Measurements from ENCODE around the gene HSD11B1. TPM values are rescaled to one million over a fixed set of nuclear protein-coding genes. Genes with fewer than 3 reads are reported as not detected.

HSD11B1 gene
- total RNA-seq, 1 donor from 2014 or later, result 16.9 TPM

DNA sequence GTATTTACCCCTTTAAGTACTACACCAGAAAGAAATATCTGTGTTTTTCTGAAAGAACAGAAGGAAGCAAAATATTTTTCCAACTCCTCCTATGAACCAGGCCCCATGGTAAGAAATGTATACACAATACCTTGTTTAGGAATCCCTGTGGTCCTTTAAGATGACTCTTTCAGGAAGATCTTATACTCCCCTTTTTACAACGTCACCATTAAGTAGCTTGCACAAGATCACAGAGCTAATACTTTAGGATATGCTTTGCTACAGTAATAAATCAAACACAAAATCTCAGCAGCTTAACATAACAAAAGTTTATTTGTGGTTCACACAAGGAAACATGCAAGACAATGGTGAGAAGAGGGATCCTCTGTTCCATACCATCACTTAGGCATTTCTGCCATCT, 43.6 kb upstream of the HSD11B1 start:
- TF ChIP-seq, protein P1, sequence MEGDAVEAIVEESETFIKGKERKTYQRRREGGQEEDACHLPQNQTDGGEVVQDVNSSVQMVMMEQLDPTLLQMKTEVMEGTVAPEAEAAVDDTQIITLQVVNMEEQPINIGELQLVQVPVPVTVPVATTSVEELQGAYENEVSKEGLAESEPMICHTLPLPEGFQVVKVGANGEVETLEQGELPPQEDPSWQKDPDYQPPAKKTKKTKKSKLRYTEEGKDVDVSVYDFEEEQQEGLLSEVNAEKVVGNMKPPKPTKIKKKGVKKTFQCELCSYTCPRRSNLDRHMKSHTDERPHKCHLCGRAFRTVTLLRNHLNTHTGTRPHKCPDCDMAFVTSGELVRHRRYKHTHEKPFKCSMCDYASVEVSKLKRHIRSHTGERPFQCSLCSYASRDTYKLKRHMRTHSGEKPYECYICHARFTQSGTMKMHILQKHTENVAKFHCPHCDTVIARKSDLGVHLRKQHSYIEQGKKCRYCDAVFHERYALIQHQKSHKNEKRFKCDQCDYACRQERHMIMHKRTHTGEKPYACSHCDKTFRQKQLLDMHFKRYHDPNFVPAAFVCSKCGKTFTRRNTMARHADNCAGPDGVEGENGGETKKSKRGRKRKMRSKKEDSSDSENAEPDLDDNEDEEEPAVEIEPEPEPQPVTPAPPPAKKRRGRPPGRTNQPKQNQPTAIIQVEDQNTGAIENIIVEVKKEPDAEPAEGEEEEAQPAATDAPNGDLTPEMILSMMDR (IDR thresholded peaks at IDR 0.05), result no peak
- no peaks in the 10 kb centered on the region for H3K27me3 ChIP-seq
- no peak for ATAC-seq
- no peaks in the 10 kb centered on the region for H3K9me3 ChIP-seq
- H3K27ac ChIP-seq, result no peak overlapping the region
- H3K36me3 ChIP-seq, result no peaks in the 10 kb centered on the region
- peaks cover 10% of the 10 kb centered on the region for H3K4me1 ChIP-seq
- H3K4me3 ChIP-seq, result no peak overlapping the region
- intact Hi-C loops (cut with DNase I), result no loop called here
- DNase-seq, result no peak

DNA sequence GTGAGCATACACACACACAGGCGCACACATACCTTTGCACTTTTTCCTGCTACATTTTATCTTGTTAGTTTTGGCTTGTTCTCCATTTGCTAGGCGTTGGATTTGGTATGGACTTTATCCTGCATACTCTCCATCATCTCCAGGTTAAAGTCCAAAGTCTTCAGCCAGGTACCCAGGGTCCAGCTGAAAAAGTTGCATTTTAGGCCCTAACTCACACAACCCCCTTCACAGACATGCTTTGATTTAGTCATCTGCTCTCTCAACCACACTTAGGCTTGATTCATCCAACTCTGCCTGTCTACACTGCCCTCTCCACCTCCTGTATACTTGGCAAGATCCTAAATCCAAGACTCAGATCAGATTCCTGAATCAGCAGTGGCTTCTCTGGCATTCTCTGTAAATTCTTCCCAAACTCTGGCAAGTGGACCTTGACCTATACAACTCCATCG, 41.7 kb upstream of the HSD11B1 start:
- DNase-seq (no peak), ATAC-seq (no peak)
- H3K27me3 ChIP-seq, result no peaks in the 10 kb centered on the region
- H3K27ac ChIP-seq, result no peak overlapping the region
- intact Hi-C loops (cut with DNase I), result no loop called here
- H3K4me1 ChIP-seq, result peaks cover 10% of the 10 kb centered on the region
- no peaks in the 10 kb centered on the region for H3K9me3 ChIP-seq
- TF ChIP-seq, protein P1 (IDR thresholded peaks at IDR 0.05), result no peak
- no peaks in the 10 kb centered on the region for H3K36me3 ChIP-seq
- H3K4me3 ChIP-seq, result no peak overlapping the region

DNA sequence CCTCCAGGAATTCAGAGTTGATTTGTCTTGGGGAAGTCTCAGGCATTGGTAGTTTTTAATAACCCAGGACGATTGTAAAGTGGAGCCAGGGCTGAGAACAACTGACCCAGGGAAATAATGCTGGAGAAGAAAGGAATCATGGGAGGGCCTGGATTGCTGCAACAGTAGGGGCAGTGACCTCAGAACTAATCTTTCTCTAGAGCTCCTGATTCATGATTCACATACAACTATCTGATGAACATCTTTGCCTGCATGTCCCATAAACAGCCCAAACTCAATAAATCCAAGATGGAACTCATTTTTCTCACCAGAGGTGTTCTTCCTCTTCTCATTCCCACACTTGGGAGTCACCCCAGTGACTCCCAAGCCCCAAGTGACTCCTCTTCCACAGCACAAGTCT, 37.5 kb upstream of the HSD11B1 start:
- Histone ChIP-seq H3K4me3 (no peak overlapping the region), H3K4me1 (no peaks in the 10 kb centered on the region), H3K27ac (no peak overlapping the region), H3K36me3 (no peaks in the 10 kb centered on the region), H3K9me3 (no peaks in the 10 kb centered on the region), H3K27me3 (no peaks in the 10 kb centered on the region)
- TF ChIP-seq, protein P1 (IDR thresholded peaks at IDR 0.05), result no peak
- ATAC-seq (no peak), DNase-seq (no peak)
- intact Hi-C loops (cut with DNase I), result no loop called here

DNA sequence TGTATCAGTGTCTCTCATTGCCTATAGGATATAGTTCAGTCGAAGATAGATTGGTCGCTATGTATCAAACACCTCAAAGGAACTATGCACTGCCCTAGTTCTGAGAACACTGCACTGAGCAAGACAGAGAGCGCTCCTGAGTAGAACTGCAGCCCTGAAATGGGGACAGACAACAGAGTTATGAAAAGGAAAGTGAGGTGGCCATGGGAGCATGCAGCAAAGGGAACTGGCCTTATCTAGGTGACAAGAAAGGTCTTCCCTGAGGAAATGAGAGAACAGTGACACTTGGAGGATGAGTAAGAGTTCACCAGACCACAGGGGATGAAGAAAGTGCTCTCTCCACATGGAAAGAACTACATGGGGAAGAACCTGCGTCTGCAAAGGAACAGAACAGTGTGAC, 36.9 kb upstream of the HSD11B1 start:
- Histone ChIP-seq H3K27me3 (no peaks in the 10 kb centered on the region), H3K4me1 (no peaks in the 10 kb centered on the region), H3K9me3 (no peaks in the 10 kb centered on the region), H3K4me3 (no peak overlapping the region), H3K27ac (no peak overlapping the region), H3K36me3 (no peaks in the 10 kb centered on the region)
- intact Hi-C loops (cut with DNase I), result no loop called here
- ATAC-seq (no peak), DNase-seq (no peak)
- TF ChIP-seq, protein P1 (IDR thresholded peaks at IDR 0.05), result no peak

DNA sequence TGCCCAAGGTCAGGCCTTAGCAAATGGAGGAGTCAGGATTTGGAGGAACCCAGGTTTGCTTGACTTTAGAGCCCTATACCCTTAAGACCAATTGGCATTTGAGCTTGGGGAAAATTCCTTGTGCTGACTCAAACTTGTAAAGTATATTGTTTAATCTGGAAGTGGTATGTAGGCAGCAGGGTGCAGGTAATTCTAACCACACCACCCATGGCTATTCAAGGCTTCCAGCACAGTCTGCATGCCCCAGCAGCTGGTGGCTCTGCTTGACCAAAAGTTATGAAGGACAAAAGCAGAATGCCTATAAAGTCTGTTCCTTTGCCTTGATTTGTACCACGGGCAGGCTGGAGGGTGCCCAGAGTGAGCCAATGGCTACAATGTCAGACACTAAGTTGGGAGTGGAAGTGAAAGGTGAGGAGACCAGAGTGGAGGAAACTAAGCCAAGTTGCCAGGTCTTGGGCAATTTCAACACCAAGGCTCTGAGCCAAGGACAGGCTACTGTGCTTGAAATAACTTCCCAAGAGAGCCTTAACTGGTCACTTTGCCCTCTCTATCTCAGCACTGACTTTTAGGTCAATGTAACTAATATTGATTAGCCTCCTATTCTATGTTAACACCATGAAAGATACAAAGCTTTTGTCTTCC, 34.1 kb upstream of the HSD11B1 start:
- intact Hi-C loops (cut with DNase I), result no loop called here
- Histone ChIP-seq H3K27ac (no peak overlapping the region), H3K9me3 (no peaks in the 10 kb centered on the region), H3K27me3 (no peaks in the 10 kb centered on the region), H3K4me1 (peaks cover 17% of the 10 kb centered on the region), H3K4me3 (no peak overlapping the region), H3K36me3 (no peaks in the 10 kb centered on the region)
- TF ChIP-seq, protein P1 (IDR thresholded peaks at IDR 0.05), result no peak
- ATAC-seq, result no peak
- no peak for DNase-seq

All from upper lobe of right lung (tissue), 1 donor.